WTC11 (cell line): ENCODE results near the gene PPP5C.

Experiments
- ATF2 ChIP-seq: sonication (generic); formaldehyde crosslinking; IDR thresholded peaks from 2 replicates; pipeline ENCODE4 v1.8.1; 2022; ENCODE audit warnings: low read depth, missing genetic modification reagents, borderline replicate concordance
- E2F5 ChIP-seq: sonication (generic); formaldehyde crosslinking; IDR thresholded peaks from 2 replicates; pipeline ENCODE4 v1.8.1; 2022; ENCODE audit warnings: mild to moderate bottlenecking, moderate library complexity, missing genetic modification reagents
- FOXJ3 ChIP-seq: sonication (generic); formaldehyde crosslinking; IDR thresholded peaks from 2 replicates; pipeline ENCODE4 v1.9.0; 2021; ENCODE audit warnings: missing genetic modification reagents, mild to moderate bottlenecking, borderline replicate concordance
- FOXK1 ChIP-seq: sonication (generic); formaldehyde crosslinking; IDR thresholded peaks from 2 replicates; pipeline ENCODE4 v1.8.0; 2022; ENCODE audit warnings: mild to moderate bottlenecking, moderate library complexity, missing genetic modification reagents
- KAT7 ChIP-seq: sonication (generic); formaldehyde crosslinking; IDR thresholded peaks from 2 replicates; pipeline ENCODE4 v1.8.1; 2023; ENCODE audit warnings: missing genetic modification reagents, mild to moderate bottlenecking, borderline replicate concordance
- NFE2L1 ChIP-seq: sonication (generic); formaldehyde crosslinking; IDR thresholded peaks from 2 replicates; pipeline ENCODE4 v1.8.1; 2023; ENCODE audit warnings: missing genetic modification reagents
- NR1H2 ChIP-seq: sonication (generic); formaldehyde crosslinking; IDR thresholded peaks from 2 replicates; pipeline ENCODE4 v1.9.0; 2021; ENCODE audit warnings: mild to moderate bottlenecking, moderate library complexity, missing genetic modification reagents
- PRRX2 ChIP-seq: fragments of 250-450 bp; sonication (Bioruptor Pico); IDR thresholded peaks from 2 replicates; pipeline ENCODE4 v1.8.0; 2021; ENCODE audit warnings: mild to moderate bottlenecking
- SOX15 ChIP-seq: fragments of 250-450 bp; sonication (Bioruptor Pico); IDR thresholded peaks from 2 replicates; pipeline ENCODE4 v1.9.0; 2021; ENCODE audit warnings: mild to moderate bottlenecking
- ZBTB21 ChIP-seq: sonication (generic); formaldehyde crosslinking; IDR thresholded peaks from 2 replicates; pipeline ENCODE4 v1.8.1; 2023; ENCODE audit warnings: mild to moderate bottlenecking, missing genetic modification reagents, borderline replicate concordance
- TF ChIP-seq, protein P1 (sequence below): fragments of 200-600 bp; IDR thresholded peaks from 2 replicates; pipeline ENCODE4 v1.8.0; 2022; ENCODE audit warnings: antibody characterized with exemption
- TF ChIP-seq, protein P2 (sequence below): sonication (generic); formaldehyde crosslinking; IDR thresholded peaks from 2 replicates; pipeline ENCODE4 v1.8.0; 2022; ENCODE audit warnings: mild to moderate bottlenecking, missing genetic modification reagents

DNA sequence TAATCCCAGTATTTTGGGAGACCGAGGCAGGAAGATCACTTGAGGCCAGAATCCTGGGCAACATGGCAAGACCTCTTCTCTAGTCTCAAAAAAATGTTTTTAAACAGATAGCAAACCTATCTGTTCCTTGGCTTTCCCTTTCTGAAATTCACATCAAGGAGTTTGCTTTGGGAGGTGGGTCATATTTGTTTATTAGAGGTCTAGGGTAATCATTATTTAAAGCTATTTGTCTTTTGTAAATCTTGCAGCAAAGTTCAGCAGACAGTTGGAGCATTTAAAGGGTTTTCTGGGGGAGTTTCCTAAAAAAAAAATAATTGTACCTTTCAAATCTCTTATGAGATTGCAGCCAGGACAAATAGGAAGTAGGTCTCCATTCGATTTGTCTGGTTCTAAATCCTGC is 17.5 kb downstream of the PPP5C start:
- TF ChIP-seq FOXK1 (no peak), NR1H2 (CRISPR knock-in tag) (no peak), ATF2 (no peak), NFE2L1 (CRISPR knock-in tag) (no peak), KAT7 (CRISPR knock-in tag) (no peak), PRRX2 (no peak), SOX15 (CRISPR knock-in tag) (no peak), FOXJ3 (CRISPR knock-in tag) (no peak), ZBTB21 (CRISPR knock-in tag) (no peak), E2F5 (no peak)
- TF ChIP-seq, protein P1, sequence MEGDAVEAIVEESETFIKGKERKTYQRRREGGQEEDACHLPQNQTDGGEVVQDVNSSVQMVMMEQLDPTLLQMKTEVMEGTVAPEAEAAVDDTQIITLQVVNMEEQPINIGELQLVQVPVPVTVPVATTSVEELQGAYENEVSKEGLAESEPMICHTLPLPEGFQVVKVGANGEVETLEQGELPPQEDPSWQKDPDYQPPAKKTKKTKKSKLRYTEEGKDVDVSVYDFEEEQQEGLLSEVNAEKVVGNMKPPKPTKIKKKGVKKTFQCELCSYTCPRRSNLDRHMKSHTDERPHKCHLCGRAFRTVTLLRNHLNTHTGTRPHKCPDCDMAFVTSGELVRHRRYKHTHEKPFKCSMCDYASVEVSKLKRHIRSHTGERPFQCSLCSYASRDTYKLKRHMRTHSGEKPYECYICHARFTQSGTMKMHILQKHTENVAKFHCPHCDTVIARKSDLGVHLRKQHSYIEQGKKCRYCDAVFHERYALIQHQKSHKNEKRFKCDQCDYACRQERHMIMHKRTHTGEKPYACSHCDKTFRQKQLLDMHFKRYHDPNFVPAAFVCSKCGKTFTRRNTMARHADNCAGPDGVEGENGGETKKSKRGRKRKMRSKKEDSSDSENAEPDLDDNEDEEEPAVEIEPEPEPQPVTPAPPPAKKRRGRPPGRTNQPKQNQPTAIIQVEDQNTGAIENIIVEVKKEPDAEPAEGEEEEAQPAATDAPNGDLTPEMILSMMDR = no peak
- TF ChIP-seq, protein P2, sequence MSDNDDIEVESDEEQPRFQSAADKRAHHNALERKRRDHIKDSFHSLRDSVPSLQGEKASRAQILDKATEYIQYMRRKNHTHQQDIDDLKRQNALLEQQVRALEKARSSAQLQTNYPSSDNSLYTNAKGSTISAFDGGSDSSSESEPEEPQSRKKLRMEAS (CRISPR knock-in tag) = no peak
